ENCODE results near the gene TEN1. TPM values are rescaled to one million over a fixed set of nuclear protein-coding genes. Genes with fewer than 3 reads are reported as not detected.

The TEN1 gene
- total RNA-seq, 1 donor: 23.2 TPM

- Histone ChIP-seq H3K36me3 (ENCODE audit: insufficient read depth, low read length) (no peaks in the 10 kb centered on the region), H3K27me3 (ENCODE audit: insufficient read depth, low read length) (no peaks in the 10 kb centered on the region), H3K9me3 (ENCODE audit: low read depth, low read length) (no peaks in the 10 kb centered on the region), H3K4me2 (ENCODE audit: insufficient read depth, low read length) (no peak overlapping the region), H3K4me3 (ENCODE audit: insufficient read depth, low read length) (no peak overlapping the region), H3K4me1 (ENCODE audit: insufficient read depth, low read length) (no peaks in the 10 kb centered on the region), H4K20me1 (ENCODE audit: insufficient read depth, low read length) (no peaks in the 10 kb centered on the region), H3K79me2 (ENCODE audit: insufficient read depth, low read length) (no peaks in the 10 kb centered on the region), H2AFZ (ENCODE audit: low read length) (no peak overlapping the region), H3K27ac (ENCODE audit: low read depth, low read length) (no peak overlapping the region)
- peak; percentile 76 for DNase-seq (ENCODE audit: insufficient read length, low spot score, missing footprints)
- TF ChIP-seq CTCF (IDR thresholded peaks at IDR 0.05; ENCODE audit: extremely low read depth, low read depth, low read length): no peak
Measured at GRCh38 chr17:76003915-76004314, 24.9 kb downstream of the TEN1 start.

- Histone ChIP-seq H3K27ac (ENCODE audit: low read depth, low read length) (no peak overlapping the region), H3K27me3 (ENCODE audit: insufficient read depth, low read length) (no peaks in the 10 kb centered on the region), H3K4me2 (ENCODE audit: insufficient read depth, low read length) (no peak overlapping the region), H3K79me2 (ENCODE audit: insufficient read depth, low read length) (no peaks in the 10 kb centered on the region), H4K20me1 (ENCODE audit: insufficient read depth, low read length) (no peaks in the 10 kb centered on the region), H3K9me3 (ENCODE audit: low read depth, low read length) (no peaks in the 10 kb centered on the region), H3K4me3 (ENCODE audit: insufficient read depth, low read length) (no peak overlapping the region), H3K4me1 (ENCODE audit: insufficient read depth, low read length) (no peaks in the 10 kb centered on the region), H3K36me3 (ENCODE audit: insufficient read depth, low read length) (no peaks in the 10 kb centered on the region), H2AFZ (ENCODE audit: low read length) (no peak overlapping the region)
- no peak for TF ChIP-seq CTCF (IDR thresholded peaks at IDR 0.05; ENCODE audit: extremely low read depth, low read depth, low read length)
- peak; percentile 86 for DNase-seq (ENCODE audit: insufficient read length, low spot score, missing footprints)
Measured at GRCh38 chr17:76004750-76005262, 25.8 kb downstream of the TEN1 start.

- Histone ChIP-seq H3K27me3 (ENCODE audit: insufficient read depth, low read length) (no peaks in the 10 kb centered on the region), H3K36me3 (ENCODE audit: insufficient read depth, low read length) (no peaks in the 10 kb centered on the region), H3K9me3 (ENCODE audit: low read depth, low read length) (no peaks in the 10 kb centered on the region), H2AFZ (ENCODE audit: low read length) (no peak overlapping the region), H4K20me1 (ENCODE audit: insufficient read depth, low read length) (no peaks in the 10 kb centered on the region), H3K27ac (ENCODE audit: low read depth, low read length) (no peak overlapping the region), H3K4me3 (ENCODE audit: insufficient read depth, low read length) (no peak overlapping the region), H3K4me1 (ENCODE audit: insufficient read depth, low read length) (no peaks in the 10 kb centered on the region), H3K4me2 (ENCODE audit: insufficient read depth, low read length) (no peak overlapping the region), H3K79me2 (ENCODE audit: insufficient read depth, low read length) (no peaks in the 10 kb centered on the region)
- TF ChIP-seq CTCF (IDR thresholded peaks at IDR 0.05; ENCODE audit: extremely low read depth, low read depth, low read length): peak; percentile 71
- DNase-seq (ENCODE audit: insufficient read length, low spot score, missing footprints): peak; percentile 96
Measured at GRCh38 chr17:76005263-76006149, 26.5 kb downstream of the TEN1 start.

GRCh38 chr17:76007131-76007849, 28.2 kb downstream of the TEN1 start:
- no peak overlapping the region for H2AFZ ChIP-seq (ENCODE audit: low read length)
- no peaks in the 10 kb centered on the region for H3K79me2 ChIP-seq (ENCODE audit: insufficient read depth, low read length)
- H3K27ac ChIP-seq (ENCODE audit: low read depth, low read length): no peak overlapping the region
- H3K4me2 ChIP-seq (ENCODE audit: insufficient read depth, low read length): no peak overlapping the region
- no peaks in the 10 kb centered on the region for H3K36me3 ChIP-seq (ENCODE audit: insufficient read depth, low read length)
- peak; percentile 80 for DNase-seq (ENCODE audit: insufficient read length, low spot score, missing footprints)
- H3K4me3 ChIP-seq (ENCODE audit: insufficient read depth, low read length): no peak overlapping the region
- H4K20me1 ChIP-seq (ENCODE audit: insufficient read depth, low read length): no peaks in the 10 kb centered on the region
- H3K9me3 ChIP-seq (ENCODE audit: low read depth, low read length): no peaks in the 10 kb centered on the region
- TF ChIP-seq CTCF (IDR thresholded peaks at IDR 0.05; ENCODE audit: extremely low read depth, low read depth, low read length): no peak
- no peaks in the 10 kb centered on the region for H3K4me1 ChIP-seq (ENCODE audit: insufficient read depth, low read length)
- H3K27me3 ChIP-seq (ENCODE audit: insufficient read depth, low read length): no peaks in the 10 kb centered on the region
